BE2C (cell line): ENCODE measurements around the gene STXBP1.

Experiments used
- DNase-seq: peaks from one replicate; pipeline ENCODE4 v3.0.0-alpha.2; 2020
- H3K27me3 ChIP-seq: fragments of 250-450 bp; sonication (Bioruptor Pico); 2 replicates; pipeline ENCODE4 v1.5.1; 2020; ENCODE audit warnings: mild to moderate bottlenecking
- H3K36me3 ChIP-seq: fragments of 250-450 bp; sonication (Bioruptor Pico); 2 replicates; pipeline ENCODE4 v1.5.1; 2020; ENCODE audit warnings: mild to moderate bottlenecking
- H3K4me1 ChIP-seq: fragments of 250-450 bp; sonication (Bioruptor Pico); 2 replicates; pipeline ENCODE4 v1.5.1; 2020
- H3K4me3 ChIP-seq: 2 replicates; pipeline ENCODE4 v1.5.1; 2011; ENCODE audit warnings: low read depth, low read length
- H3K9me3 ChIP-seq: fragments of 250-450 bp; sonication (Bioruptor Pico); 2 replicates; pipeline ENCODE4 v1.5.1; 2020
- TF ChIP-seq, protein P1 (sequence below): IDR thresholded peaks from 2 replicates; pipeline ENCODE4 v1.5.1; 2012; ENCODE audit warnings: mild to moderate bottlenecking, low read depth, low read length

Gene STXBP1

GRCh38 chr9:127680846-127681245 is 68.8 kb downstream of the STXBP1 start:
- Histone ChIP-seq H3K4me3 (no peak overlapping the region), H3K36me3 (peaks cover 53% of the 10 kb centered on the region), H3K4me1 (no peaks in the 10 kb centered on the region), H3K9me3 (no peaks in the 10 kb centered on the region), H3K27me3 (no peaks in the 10 kb centered on the region)
- DNase-seq: no peak
- TF ChIP-seq, protein P1, sequence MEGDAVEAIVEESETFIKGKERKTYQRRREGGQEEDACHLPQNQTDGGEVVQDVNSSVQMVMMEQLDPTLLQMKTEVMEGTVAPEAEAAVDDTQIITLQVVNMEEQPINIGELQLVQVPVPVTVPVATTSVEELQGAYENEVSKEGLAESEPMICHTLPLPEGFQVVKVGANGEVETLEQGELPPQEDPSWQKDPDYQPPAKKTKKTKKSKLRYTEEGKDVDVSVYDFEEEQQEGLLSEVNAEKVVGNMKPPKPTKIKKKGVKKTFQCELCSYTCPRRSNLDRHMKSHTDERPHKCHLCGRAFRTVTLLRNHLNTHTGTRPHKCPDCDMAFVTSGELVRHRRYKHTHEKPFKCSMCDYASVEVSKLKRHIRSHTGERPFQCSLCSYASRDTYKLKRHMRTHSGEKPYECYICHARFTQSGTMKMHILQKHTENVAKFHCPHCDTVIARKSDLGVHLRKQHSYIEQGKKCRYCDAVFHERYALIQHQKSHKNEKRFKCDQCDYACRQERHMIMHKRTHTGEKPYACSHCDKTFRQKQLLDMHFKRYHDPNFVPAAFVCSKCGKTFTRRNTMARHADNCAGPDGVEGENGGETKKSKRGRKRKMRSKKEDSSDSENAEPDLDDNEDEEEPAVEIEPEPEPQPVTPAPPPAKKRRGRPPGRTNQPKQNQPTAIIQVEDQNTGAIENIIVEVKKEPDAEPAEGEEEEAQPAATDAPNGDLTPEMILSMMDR: no peak

- TF ChIP-seq, protein P1: no peak
- Histone ChIP-seq H3K4me1 (no peaks in the 10 kb centered on the region), H3K9me3 (no peaks in the 10 kb centered on the region), H3K36me3 (peaks cover 48% of the 10 kb centered on the region), H3K4me3 (no peak overlapping the region), H3K27me3 (no peaks in the 10 kb centered on the region)
- no peak for DNase-seq
Measured at GRCh38 chr9:127682351-127683136, 70.5 kb downstream of the STXBP1 start.

- no peaks in the 10 kb centered on the region for H3K4me1 ChIP-seq
- no peaks in the 10 kb centered on the region for H3K9me3 ChIP-seq
- TF ChIP-seq, protein P1: no peak
- no peaks in the 10 kb centered on the region for H3K27me3 ChIP-seq
- peaks cover 49% of the 10 kb centered on the region for H3K36me3 ChIP-seq
- H3K4me3 ChIP-seq: no peak overlapping the region
- DNase-seq: no peak
Measured at GRCh38 chr9:127683723-127684122, 71.6 kb downstream of the STXBP1 start.

DNA sequence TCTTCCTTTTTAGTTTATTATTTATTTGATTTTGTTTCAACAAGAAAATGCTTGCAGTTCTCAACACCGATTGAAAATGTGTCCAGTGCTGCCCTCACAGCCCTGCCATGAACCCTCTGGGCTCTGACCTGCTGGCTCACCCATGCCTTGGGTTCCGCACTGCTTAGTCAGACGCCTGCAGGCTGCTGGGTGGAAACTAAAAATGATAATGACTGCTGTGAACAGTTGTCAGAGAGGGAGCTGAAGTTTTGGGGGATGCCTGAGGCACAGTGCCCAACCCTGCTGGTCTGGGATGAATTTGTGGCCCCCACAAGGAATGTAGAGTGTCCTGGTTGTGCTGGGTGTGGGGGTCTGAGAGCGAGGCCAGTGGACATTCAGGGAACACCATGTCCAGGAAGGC is 72.5 kb downstream of the STXBP1 start:
- Histone ChIP-seq H3K27me3 (no peaks in the 10 kb centered on the region), H3K36me3 (peaks cover 50% of the 10 kb centered on the region), H3K4me1 (no peaks in the 10 kb centered on the region), H3K9me3 (no peaks in the 10 kb centered on the region), H3K4me3 (no peak overlapping the region)
- TF ChIP-seq, protein P1: no peak
- no peak for DNase-seq

DNA sequence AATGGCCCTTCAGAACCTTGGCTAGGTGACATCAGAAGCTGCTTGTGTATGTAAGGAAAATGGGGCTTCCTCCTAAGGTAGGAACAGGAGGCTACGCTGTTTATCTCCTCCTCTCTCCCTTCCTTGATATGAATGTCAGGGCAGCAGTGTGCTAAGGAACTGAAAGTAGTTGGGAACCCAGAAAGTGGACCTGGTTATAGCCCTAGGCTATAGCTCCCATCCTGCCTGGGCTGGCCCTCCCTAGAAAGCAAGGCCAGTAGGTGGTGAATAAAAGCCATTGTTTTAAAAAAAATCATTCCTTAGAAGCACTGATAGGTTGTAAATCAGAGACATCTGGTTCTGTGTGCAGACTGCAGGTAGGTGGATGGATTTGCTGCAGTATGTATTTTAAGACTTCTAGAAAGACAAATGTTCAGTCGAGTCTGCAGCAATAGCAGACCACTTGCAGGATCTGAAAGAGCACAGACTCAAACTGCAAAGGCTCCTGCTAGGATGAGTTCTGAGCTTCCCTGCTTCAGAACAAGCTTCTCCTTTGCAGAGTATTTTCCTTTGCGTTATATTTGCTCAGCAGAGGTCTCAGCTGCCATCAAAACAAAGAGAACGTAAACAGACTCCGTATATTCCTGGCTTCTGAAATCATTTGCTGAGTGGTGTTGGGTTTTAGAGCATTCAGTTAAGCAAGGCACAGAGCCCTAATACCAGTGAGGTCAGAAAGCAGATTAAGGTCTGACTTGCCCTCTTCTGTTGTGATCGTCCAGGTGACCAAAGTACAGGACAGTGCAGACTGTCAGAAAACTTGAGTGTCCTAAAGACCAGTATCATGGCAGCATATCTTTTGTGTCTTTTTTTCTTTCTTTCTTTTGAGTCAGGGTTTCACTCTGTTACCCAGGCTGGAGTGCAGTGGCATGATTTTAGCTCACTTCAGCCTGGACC is 74.7 kb downstream of the STXBP1 start:
- TF ChIP-seq, protein P1: no peak
- Histone ChIP-seq H3K27me3 (no peaks in the 10 kb centered on the region), H3K4me1 (no peaks in the 10 kb centered on the region), H3K4me3 (no peak overlapping the region), H3K36me3 (peaks cover 52% of the 10 kb centered on the region), H3K9me3 (no peaks in the 10 kb centered on the region)
- no peak for DNase-seq
